NB4 (cell line): ENCODE measurements around the gene PPP1R1B.

ENCODE experiments used
- MYC ChIP-seq: IDR thresholded peaks from 2 replicates; pipeline ENCODE4 v1.6.1; 2011; ENCODE audit warnings: low read depth, low read length
- POLR2A ChIP-seq: IDR thresholded peaks from 2 replicates; pipeline ENCODE4 v1.6.1; 2011; ENCODE audit warnings: mild to moderate bottlenecking; ENCODE audit not compliant: insufficient read length; ENCODE audit errors: extremely low read depth
- TF ChIP-seq, protein P1 (sequence below): IDR thresholded peaks from one replicate; pipeline ENCODE4 v1.5.1; 2012; ENCODE audit warnings: low read depth, low read length

DNA sequence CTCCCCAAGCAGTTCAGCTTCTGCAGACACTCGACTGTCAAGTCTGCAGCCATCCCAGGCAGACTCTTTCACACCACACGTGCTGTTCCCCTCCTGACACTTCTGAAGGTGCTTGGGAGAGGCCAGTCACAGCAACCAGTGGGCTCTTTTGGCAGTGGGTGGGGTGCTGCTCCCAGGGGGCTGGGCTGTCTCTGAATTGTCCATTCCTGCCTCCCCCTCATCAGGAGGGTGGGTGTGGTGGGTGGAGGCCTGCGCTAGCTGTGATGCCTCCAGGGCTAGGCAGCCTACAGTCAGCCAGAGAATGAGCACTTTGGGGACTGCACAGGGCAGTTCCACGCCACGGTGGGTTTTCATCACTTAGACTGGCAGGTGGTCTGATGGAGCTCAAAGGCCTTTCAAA is 20.5 kb downstream of the PPP1R1B start:
- TF ChIP-seq, protein P1, sequence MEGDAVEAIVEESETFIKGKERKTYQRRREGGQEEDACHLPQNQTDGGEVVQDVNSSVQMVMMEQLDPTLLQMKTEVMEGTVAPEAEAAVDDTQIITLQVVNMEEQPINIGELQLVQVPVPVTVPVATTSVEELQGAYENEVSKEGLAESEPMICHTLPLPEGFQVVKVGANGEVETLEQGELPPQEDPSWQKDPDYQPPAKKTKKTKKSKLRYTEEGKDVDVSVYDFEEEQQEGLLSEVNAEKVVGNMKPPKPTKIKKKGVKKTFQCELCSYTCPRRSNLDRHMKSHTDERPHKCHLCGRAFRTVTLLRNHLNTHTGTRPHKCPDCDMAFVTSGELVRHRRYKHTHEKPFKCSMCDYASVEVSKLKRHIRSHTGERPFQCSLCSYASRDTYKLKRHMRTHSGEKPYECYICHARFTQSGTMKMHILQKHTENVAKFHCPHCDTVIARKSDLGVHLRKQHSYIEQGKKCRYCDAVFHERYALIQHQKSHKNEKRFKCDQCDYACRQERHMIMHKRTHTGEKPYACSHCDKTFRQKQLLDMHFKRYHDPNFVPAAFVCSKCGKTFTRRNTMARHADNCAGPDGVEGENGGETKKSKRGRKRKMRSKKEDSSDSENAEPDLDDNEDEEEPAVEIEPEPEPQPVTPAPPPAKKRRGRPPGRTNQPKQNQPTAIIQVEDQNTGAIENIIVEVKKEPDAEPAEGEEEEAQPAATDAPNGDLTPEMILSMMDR = no peak
- TF ChIP-seq POLR2A (no peak), MYC (no peak)
